LNCAP (cell line): ENCODE data around the gene PSMB9.

Source experiments
- CTCF ChIP-seq: fragments of 450-650 bp; IDR thresholded peaks from 2 replicates; pipeline ENCODE4 v1.5.1; 2017; ENCODE audit warnings: mild to moderate bottlenecking

Gene PSMB9

GRCh38 chr6:32887616-32888015 is 33.6 kb downstream of the PSMB9 start:
- TF ChIP-seq CTCF, result no peak

- no peak for TF ChIP-seq CTCF
These were observed 34.6 kb downstream of the PSMB9 start for GRCh38 chr6:32888576-32888975.

- no peak for TF ChIP-seq CTCF
These were observed 35.5 kb downstream of the PSMB9 start for GRCh38 chr6:32889533-32889932.

- TF ChIP-seq CTCF, result no peak
These were observed 36.8 kb downstream of the PSMB9 start for GRCh38 chr6:32890831-32891230.

GRCh38 chr6:32894085-32895005 is 40.4 kb downstream of the PSMB9 start:
- TF ChIP-seq CTCF, result no peak

- no peak for TF ChIP-seq CTCF
These were observed 41.0 kb downstream of the PSMB9 start for GRCh38 chr6:32895006-32895345.

GRCh38 chr6:32903952-32904351 is 50.0 kb downstream of the PSMB9 start:
- TF ChIP-seq CTCF, result no peak
